HL-60 (cell line): ENCODE data around the gene SORBS2.

Experiments
- DNase-seq, 2 experiments: peaks; one replicate each; pipeline ENCODE4 v3.0.0-alpha.2; 2010 to 2020; ENCODE audit warnings: low read depth in 1 of 2, low spot score in 1 of 2
- H3K27ac ChIP-seq: fragments of 250-450 bp; sonication (Bioruptor Pico); replicated peaks from 2 replicates; pipeline ENCODE4 v1.5.1; 2020; ENCODE audit warnings: mild to moderate bottlenecking, moderate library complexity
- H3K27me3 ChIP-seq: fragments of 250-450 bp; sonication (Bioruptor Pico); 2 replicates; pipeline ENCODE4 v1.5.1; 2021; ENCODE audit warnings: mild to moderate bottlenecking, moderate library complexity; ENCODE audit not compliant: insufficient read depth, poor library complexity, severe bottlenecking
- H3K4me3 ChIP-seq: replicated peaks from 2 replicates; pipeline ENCODE4 v1.5.1; 2011; ENCODE audit warnings: mild to moderate bottlenecking, control low read depth, low read length; ENCODE audit not compliant: insufficient read depth
- CTCF ChIP-seq: IDR thresholded peaks from one replicate; pipeline ENCODE4 v1.5.1; 2011; ENCODE audit warnings: low read length, control low read depth, inconsistent platforms; ENCODE audit not compliant: insufficient read depth
- GABPA ChIP-seq: IDR thresholded peaks from 2 replicates; pipeline ENCODE4 v1.6.1; 2012; ENCODE audit warnings: low read depth
- POLR2AphosphoS5 ChIP-seq: IDR thresholded peaks from 2 replicates; pipeline ENCODE4 v1.6.1; 2012; ENCODE audit warnings: low read depth
- REST ChIP-seq: IDR thresholded peaks from 2 replicates; pipeline ENCODE4 v1.6.1; 2012; ENCODE audit warnings: low read depth; ENCODE audit not compliant: insufficient replicate concordance
- SPI1 ChIP-seq: IDR thresholded peaks from 2 replicates; pipeline ENCODE4 v1.6.1; 2012; ENCODE audit warnings: low read depth, mild to moderate bottlenecking, borderline replicate concordance

SORBS2 gene

GRCh38 chr4:185830263-185830994, 18.4 kb upstream of the SORBS2 start:
- TF ChIP-seq GABPA: no peak
- TF ChIP-seq CTCF: no peak
- no peak for TF ChIP-seq POLR2AphosphoS5
- no peak for TF ChIP-seq SPI1
- no peak for TF ChIP-seq REST
- Histone ChIP-seq H3K4me3 (no peak overlapping the region), H3K27ac (no peak overlapping the region), H3K27me3 (no peaks in the 10 kb centered on the region)
- no peak for DNase-seq

GRCh38 chr4:185826381-185826780, 14.4 kb upstream of the SORBS2 start:
- no peak for DNase-seq
- no peaks in the 10 kb centered on the region for H3K27me3 ChIP-seq
- TF ChIP-seq POLR2AphosphoS5: no peak
- TF ChIP-seq SPI1: no peak
- TF ChIP-seq REST: no peak
- no peak for TF ChIP-seq CTCF
- no peak for TF ChIP-seq GABPA
- no peak overlapping the region for H3K27ac ChIP-seq
- H3K4me3 ChIP-seq: no peak overlapping the region

- H3K27ac ChIP-seq: no peak overlapping the region
- no peak overlapping the region for H3K4me3 ChIP-seq
- no peak for DNase-seq
Observed at GRCh38 chr4:185825737-185826136, 13.7 kb upstream of the SORBS2 start.

More at GRCh38 chr4:185825737-185826136, 13.7 kb upstream of the SORBS2 start:
- no peak for TF ChIP-seq SPI1
- TF ChIP-seq GABPA: no peak
- no peak for TF ChIP-seq REST
- no peaks in the 10 kb centered on the region for H3K27me3 ChIP-seq
